Activated T-cell treated with anti-CD3 and anti-CD28 coated beads for 4 hours (primary cell): Measurements from ENCODE around the gene ATXN10.

Experiments
- DNase-seq: peaks from one replicate; pipeline ENCODE4 v3.0.0-alpha.2; 2020

Gene ATXN10

DNA sequence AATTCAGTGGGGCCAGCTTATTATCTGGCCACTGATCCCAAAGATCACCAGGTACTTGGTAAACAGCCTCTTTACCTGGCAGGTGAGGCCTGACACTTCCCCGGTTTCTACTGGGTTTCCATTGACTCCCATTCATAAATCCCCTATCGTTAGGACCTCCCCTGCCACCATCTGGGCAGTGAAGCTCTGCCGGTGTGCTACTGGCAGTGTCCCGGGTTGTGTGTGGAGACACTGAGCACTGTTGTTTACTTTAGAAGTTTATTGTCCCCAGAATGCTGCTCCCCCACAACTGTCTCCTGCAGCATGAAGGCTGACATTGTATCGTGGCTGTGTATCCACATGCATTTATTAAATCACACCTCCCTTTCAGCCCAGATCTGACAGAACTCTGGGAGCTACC lies 162.6 kb downstream of the ATXN10 start:
- no peak for DNase-seq

DNA sequence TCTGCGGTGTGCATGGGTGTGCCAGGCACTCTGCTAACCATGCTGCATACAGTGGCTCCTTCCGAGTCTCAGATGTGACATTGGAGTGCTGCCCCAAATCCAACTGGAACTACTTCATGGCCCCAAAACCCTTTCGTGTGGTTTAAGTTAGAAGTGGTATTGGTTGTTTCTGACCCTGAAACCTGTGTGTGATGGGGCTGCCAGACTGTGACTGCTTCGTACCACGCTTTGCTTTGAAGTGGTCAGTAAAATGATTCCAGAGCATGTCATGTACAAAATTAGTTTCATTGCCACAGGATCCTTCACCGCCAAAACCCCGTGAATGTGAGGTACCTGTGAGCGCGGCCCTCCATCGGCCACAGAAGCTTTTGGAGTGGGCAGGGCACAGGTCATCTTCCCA lies 163.2 kb downstream of the ATXN10 start:
- no peak for DNase-seq

DNA sequence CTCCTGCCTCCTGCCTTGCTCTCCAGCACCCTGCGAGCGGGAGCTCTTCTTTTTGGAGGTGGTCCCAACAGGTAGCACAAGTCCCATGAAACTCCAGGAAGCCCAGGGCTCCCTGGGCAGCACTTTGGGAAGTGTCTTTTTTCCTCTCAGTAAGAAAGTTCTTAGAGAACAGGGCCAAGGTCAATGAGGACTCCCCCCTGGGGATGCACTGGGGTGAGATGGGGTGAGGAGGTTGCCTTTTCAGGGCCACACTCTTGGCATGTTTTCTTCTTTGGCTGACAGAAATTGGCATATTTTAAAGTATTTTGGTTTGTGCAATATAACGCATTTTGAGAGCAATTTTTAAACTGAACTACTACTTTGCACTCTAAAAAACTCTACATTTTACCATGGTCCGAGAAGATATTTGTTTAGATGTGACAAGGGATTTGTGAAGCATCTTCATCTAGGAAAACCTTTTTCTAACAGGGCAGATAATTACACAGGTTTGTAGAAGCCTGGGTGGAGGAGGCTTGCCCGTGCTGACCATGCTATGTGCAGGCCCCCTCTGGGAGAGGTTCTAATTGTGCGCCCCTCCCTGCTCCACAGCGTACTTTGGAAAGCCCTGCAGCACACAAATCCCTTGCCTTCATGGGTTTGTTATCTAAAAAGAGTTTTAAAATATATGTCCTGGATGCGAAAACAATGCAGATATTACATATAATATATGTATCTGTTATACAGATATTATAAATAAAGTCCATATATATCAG lies 165.0 kb downstream of the ATXN10 start:
- no peak for DNase-seq

DNA sequence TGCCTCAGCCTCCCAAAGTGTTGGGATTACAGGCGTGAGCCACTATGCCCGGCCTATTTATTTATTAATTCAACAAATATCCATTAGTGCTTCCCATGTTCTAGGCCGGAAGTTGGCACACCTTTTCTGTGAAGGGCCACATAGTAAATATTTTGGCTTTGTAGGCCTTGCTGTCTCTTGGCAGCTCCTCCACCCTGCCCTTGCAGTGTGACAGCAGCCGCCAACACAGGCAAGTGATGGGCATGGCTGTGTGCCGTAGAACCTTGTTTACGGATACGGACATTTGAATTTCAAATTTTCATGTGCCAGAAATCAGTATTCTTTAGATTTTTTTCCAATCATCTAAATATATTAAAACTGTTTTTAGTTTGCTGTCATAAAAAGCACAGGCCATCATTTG lies 165.9 kb downstream of the ATXN10 start:
- no peak for DNase-seq

DNA sequence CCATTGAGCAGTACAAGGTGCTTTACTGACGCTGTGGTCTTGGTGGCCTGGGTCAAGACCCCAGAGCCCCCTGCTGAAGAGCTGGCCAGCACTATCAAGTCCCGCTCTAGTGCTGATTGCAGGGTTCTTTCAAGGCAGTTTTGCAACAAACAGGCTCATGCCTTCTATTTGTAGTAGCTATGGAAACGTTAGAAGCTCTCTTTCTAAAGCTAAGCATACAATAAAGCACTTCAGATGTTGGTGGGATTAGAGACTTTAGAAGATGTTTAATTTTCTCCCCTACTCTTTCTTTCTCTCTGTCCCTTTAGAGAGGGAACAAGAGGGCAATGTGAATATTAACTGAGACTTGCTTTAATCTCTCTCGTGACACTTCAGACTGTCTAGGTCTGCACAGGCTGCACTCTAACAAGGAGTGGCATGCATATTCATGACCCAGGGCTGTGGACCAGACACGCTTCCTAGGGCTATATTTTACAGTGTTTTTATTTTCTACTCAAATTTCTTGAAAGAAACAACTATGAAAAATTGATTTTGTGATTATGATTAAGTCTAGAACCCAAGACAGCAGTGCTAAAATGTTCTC lies 166.8 kb downstream of the ATXN10 start:
- no peak for DNase-seq

DNA sequence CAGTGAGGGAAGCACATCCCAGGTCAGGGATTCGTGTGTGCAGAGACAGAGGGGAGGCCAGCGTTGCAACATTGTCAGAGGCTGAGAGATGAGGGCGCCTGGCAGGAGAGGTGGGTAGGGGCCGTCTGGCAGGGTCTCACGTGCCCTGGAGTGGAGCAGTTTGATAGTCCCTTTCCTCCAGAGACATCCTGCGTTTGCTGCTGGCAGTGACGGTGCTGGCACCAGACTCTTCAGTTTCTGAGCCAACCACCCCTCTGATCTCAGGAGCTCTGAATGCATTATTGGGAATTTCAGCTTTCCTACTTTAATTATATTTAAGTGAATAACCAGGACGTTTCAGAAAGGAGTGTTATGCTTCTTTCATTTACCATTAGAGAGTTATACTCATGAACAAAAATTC lies 168.8 kb downstream of the ATXN10 start:
- no peak for DNase-seq

DNA sequence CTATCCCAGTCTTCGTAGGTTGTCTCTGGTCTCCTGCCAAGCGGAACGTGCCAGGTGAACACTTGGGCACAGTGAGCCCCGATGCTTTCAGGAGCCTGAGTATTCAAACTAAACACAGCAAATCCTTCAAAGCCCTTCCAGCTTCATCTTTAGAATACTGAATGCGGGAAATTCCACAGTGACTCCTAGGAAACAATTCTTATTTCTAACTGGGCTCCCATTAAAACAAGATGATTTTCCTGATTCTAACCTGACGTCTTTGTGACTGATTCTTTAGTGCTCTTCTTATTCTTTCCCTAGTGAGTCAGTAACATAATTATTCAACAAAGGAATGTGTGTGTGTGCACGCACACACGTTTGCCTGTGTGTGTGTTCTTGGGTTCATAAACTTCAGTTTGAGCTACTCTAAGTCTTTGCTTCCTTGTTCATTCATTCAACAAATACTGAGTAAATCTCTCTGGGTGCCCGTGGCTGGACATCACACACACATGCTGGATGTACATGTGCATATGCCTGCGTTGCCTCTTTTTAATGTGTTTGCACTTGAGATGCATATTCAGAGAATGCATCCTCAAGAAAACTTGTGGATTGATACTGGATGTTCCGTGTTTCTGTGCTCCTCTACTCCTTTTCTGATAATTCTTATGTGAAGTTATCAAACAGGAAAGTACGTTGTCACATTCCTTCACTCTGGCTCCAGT lies 170.8 kb downstream of the ATXN10 start:
- DNase-seq, result no peak

DNA sequence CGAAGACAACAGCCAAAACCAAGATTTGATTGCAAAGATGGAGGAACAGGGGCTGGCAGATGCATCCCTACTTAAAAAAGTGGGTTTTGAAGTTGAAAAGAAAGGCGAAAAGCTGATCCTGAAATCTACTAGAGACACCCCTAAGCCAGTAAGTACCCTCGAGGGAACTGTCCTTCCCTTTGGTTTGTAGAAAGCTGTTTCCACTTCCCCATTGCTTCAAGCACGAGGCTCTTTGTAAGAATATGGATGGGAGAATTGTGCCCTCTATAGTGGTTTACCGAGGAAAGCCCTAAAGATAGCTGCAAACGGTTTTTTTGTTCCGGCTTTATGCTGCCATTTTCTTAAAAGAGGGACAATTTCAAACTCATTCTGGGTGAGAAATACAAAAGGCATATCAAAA lies 171.4 kb downstream of the ATXN10 start:
- no peak for DNase-seq

DNA sequence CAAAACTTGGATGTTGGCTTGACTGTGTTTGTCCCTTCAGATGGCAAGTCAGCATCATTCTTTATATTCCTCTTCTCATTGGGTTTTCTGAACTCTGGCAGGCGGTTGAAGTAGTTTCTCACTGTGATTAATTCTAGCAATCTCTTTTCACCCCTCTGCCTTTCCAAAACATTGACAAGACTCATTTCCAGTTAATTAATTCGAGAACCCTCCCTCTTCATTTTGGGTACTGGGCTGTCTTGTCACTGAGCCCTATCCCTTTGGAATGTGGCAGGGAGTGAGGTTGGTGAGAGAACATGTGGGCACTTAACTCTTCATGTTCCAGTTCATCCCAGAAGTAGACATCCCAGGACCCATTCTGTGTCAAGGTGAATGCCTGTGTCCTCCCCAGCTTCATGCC lies 172.4 kb downstream of the ATXN10 start:
- no peak for DNase-seq

DNA sequence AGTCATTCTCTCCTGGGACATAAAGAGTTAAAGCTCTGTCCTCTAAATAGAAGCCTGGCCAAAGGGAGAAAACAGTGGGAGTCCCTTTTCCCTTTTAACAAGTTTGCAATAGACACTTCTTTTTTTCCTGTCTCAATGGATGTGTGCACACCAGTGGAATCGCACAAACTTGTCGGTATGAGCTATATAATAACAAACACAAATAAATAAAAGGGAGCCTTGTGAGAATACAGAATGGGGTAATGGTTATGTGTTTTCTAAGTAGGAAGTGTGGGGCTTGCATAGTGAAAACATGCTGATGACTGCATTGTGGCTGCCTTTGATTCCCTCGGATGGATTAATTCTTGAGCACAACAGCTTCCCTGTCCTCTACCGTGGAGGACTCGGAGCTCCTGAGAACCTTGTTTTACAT lies 173.4 kb downstream of the ATXN10 start:
- DNase-seq, result no peak

DNA sequence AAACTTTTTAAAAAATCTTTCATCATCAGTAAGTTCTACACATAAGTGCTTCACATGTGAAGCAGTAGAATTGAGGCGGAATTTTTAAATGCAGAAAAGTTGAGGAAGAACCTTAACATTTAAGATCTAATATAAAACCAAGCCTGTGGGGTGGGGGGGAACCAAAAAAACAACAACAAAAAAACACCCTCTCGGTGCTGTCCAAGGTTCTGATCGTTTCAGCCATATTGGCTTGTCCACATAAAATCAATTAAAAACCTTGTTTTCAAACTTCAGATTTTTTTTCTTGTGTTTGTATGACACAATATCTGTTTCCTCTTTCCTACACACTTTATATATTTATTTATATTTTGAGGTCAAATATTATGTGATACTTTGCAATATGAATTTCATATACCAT lies 175.3 kb downstream of the ATXN10 start:
- DNase-seq, result no peak

DNA sequence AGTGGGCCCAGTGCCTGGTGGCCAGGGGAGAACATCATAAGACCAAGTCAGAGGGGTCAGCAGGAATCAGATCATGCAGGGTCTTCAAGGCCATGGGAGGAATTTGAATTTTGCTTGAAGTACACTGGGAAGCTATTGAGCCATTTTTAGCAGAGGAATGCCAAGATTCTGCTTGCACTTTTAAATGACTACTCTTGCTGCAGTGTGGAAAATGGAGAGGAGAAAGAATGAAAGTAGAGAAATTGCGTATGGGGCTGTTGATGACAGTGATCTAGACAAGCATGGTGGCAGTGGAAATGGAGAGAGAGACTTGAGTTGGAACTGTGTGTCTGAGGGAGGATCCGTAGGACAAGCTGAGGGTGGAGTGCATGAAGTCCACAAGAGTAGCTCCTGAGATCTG lies 177.3 kb downstream of the ATXN10 start:
- no peak for DNase-seq

DNA sequence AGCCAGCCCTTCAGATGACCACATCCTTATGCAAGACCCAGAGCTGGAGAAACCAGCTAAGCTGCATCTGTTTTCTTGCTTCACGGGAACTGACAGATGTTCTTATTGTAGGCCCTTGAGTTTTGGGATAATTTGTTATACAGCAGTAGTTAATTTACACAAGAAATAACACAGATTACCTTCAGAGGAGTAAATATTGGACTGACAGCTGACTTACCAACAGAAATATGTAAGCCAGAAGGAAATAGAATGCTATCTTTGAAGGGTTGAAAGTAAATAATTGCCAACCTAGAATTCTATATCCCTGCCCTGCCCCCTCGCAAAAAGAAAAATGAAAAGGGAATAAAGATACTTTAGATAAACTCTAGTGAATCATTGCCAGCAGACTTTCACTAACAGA lies 181.2 kb downstream of the ATXN10 start:
- no peak for DNase-seq

DNA sequence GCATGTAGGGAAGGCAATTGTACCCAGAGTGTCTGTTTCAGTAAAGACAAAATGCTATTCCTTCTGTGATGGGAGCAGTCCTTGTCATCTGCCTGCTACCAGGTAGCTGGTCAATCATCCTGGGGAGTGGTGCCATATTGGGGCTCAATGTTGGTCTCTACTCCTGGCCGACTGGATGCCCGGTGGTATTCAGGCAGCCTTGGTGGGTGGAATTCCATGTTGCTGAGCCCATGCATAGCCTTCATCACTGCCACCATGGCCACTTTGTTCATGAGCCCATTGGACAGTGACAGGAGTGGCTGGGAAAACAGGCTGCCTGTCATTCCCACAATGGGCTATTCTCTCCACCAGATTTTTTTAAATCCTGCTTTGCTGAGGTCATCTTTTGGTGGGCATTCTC lies 184.3 kb downstream of the ATXN10 start:
- no peak for DNase-seq

DNA sequence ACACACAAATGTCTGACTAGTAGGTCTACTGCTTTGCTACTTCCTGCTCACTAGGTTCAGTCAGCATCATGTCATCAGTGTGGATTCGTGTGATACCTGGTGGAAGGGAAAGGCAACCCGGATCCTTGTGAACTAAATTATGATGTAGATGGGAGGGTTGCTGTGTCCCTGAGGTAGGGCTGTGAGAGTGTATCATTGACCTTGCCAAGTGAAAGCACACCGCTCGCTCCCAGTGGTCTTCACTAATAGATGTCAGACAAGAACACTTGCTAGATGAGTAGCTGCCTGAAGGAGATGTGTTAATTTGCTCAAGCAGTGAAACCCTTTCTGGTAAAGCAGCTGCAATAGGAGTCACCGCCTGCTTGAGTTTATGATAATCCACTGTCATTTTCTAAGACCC lies 185.9 kb downstream of the ATXN10 start:
- no peak for DNase-seq

DNA sequence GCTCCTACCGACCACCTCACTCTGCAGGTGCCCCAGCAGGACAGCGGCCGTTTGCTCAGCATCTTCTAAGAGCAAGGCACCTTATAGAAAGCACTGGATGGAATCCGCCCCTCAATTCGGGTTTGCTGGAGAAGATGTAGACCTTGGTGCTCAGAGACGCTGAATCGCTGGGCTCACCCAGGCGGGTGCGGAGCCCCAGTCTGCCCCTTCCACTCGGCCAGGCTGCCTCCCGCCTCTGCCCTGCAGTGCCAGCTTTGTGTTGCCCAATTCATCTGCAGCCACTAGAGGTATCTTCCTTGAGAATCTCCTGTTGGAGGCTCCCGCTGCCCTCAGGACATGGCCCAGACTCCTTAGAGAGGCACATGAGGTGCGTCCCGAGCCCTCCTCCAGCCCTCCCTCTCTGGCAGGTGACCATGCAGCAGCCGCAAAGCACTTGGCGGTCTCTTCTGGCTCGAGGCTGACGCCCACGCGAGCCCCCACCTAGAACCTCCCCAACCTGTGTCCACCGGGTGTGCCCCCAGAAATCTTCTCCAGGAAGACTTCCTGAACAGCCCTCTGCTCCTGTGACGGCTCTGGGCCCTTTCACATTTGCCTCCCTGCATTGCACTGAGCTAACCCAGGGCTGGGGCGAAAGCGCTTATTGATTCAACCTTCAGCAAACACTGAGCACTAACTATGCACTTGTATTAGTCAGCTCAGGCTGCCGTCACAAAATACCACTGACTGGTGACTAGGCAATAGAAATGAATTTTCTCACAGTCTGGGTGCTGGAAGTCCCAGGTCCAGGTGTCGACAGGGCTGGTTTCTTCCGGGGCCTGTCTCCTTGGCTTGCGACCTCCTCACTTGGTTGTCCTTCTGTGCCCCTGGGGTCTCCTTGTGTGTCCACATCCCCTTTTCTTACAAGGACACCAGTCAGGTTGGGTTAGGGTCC lies 187.9 kb downstream of the ATXN10 start:
- DNase-seq, result no peak

DNA sequence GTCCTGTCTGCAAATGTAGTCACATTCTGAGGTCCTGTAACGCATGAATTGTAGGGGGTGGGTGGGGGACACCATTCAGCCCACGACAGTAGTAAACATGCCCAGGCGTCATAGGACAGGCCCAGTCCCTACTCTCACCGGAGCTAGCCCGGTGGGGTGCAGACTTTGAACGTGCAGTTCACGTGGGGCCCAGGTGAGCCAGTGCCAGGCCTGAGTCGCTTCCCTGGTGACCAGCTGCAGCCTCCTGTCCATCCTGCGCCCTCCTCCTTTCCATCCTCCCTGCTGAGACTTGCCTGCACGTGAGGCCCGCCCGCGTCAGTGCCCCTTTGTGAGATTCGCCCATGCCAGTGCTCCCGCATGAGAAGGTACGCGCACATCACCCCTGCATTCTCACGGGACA lies 188.6 kb downstream of the ATXN10 start:
- no peak for DNase-seq

DNA sequence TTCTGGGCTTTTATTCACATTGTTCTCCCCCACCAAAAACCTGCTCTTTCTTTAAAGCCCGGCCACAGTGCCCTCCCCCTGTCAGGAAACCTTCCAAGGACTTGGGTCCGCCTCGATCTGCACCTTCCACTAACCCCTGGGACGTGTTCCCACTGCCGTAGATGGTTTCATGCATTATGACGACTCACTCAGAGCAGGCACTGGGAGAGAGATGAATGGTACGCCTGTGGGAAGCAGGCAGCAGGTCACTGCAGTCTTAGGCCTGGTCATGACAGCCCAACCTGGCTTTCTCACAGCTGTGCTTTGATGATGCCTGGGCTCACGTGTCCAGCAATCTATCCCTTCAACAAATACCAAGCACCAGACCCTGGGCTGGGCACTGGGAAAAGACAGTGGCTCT lies 189.6 kb downstream of the ATXN10 start:
- no peak for DNase-seq

DNA sequence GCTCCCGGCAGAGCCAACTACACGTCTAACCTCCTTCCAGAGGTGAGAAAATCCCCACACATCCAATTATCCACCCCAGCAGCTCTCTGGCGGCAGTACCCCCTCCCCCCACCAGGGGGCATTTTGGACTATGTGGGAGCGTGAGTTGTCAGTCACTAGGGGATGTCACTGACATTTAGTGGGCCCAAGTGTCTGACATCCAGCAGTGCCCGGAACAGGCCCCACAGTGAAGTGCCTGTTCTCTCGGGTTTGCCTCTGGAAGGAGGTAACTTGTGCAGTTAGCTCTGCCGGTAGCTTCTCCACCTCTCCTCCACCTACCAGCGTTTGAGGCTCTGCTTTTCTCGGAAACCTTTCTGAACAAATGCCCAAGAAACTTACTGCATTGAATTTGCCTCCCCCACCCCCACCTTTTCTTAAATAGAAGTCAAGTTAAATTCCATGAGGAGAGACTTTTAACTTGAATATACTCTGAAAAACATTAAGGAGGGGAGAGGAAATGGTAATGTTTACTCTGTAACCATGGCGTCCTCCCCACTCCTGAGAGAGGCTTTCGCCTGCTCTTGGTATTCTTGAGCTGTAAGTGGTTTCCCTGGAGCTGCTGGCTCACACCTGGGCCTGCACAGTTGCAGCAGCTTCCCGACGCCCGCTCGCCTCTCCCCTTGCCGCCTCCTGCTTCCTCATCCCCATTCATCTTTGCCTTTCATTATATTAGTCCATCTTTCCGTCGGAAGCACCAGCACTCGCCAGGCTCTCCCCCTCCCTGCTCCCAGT lies 192.5 kb downstream of the ATXN10 start:
- peak; percentile 76 for DNase-seq

DNA sequence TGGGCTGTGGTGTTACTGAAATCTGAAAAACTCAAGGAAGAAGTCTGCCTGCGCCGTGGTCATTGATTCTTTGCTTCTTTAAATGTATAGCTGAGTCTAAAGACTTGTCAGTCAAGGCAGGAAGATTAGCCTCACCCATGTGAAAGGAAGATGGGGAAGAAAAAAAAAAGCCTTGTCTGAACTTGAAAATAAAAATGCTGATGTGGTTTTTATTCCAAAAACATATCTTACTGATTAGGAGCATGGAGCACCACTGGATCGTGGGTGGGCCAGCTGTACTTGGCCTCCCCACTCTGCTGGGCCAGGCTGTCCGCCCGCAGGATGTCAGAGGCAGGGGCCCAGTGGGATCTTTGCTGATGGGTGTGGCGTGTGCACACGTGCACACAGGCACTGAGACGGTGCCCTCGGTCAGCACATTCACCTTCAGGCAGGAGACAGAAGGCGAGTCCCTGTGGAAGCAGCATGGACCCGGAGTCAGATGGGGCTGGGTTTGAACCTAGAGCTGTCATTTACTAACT lies 193.4 kb downstream of the ATXN10 start:
- no peak for DNase-seq

DNA sequence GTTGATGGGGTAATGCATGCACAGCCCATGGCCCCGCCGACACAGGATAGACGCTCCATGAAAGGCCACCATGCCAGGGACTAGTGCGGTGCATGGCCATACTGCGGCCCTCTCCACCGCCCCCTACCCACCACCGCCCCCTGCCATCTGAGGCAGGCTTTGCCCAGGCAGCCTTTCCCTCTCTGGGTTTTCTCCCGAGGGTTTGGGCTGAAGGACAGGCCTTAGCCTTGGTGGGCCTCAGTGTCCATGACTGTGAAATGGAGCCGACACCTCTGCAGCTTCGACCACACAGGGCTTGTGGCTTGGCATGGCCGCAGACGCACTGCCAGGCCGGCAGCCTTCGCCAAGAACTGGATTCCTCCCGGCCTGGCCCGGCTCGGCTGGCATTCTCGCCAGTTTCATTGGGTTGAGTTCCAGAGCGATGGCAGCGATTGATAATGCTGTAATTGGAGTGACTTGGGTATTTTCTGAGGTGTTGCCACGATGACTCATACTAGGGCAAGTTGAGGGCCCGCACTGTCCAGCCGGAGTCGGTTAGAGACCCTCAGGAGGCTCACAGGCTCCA lies 194.0 kb downstream of the ATXN10 start:
- no peak for DNase-seq

DNA sequence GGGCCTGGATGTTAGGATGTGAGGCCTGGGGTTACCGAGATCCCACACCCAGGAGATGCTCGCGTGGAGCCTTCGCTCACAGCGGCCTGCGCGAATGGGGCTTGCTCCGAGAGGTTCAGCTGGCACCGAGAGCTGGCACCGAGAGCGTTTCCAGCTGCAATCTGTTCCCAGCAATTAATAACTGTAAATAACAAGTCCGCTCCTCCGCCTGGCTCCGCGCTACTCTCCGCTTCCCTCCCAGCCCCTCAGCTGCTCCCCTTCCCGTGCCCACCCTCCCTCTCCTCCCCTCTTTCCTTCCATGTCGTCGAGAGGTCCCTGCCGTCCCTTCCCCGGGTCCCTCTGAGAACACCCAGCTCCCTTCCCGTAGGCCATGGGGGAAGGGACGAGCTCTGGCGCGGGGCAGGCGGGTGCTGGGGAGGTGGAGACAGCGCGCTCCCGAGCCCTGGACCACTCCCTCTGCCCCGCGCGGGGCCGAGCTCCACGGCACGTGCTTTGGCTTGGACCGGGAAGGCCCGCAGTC lies 194.6 kb downstream of the ATXN10 start:
- DNase-seq, result no peak
